Nucleus accumbens (tissue), 56 donors: ENCODE results near the gene HPSE2.
"Not testable (repeated sequence)": the region's sequence is repeated elsewhere in the genome, so short reads cannot be mapped to it uniquely, and the experiment has no call there.

ENCODE experiments used
- DNase-seq, 56 donors: peaks; one replicate each; lab custom pipeline; 2025; lab: John Stamatoyannopoulos, UW

Gene HPSE2

DNA sequence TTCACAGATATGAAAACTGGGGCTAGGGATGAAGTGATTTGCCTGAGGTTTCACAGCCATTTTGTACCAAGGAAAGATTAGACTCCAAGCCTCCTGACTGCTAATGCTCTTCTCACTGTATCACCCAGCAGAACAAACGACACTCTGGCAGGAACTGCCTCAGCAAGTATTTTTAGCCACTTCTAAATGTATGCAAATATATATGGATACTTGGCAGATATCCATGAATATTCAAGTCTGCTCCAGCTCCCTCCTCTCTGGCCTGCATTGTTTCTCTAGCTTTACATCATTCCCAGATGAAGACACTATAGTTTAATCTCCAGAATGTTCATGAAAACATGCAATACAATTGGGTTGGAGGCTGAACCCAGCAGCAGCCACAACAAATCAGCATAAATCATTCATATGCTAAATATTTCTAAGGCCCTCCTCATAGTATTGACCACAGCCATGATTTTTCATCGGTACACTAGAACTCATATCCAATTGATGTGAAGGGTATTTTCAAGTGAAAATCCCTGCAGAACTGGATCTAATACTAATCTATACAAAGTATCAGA lies 65.5 kb downstream of the HPSE2 start:
- no peak for DNase-seq

DNA sequence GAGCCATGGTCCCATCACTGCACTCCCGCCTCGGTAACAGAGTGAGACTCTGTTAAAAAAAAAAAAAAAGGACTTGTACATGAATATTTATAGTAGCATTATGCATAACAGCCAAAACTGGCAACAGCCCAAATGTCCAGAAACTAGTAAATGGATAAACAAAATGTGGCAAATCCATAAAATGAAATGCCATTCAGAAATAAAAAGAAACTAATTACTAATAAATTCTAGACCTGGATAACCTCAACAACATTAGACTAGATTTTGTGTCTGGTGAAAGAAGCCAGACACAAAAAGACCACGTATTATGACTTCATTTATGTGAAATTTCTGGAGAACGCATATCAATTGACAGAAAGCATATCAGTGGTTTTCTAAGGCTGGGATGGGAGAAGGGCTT lies 74.5 kb downstream of the HPSE2 start:
- DNase-seq: no peak

DNA sequence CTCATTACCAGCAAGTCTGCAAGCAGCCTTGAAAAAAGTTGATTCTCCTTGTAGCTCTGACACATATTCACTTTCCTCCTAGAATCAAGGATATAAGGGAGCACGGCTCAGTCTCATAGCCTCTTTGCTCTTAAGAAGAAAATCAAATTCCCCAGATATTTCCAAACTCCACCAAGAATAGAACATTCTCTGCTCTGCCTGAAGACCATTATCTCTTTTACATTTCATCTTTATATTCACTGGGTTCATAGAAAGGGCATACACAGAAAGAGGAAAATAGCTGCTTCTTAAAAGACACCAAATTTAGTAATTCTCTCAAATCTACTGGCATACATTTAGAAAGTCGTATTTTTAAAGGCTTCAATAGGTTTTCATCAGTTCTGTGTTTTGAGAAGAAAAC lies 92.0 kb downstream of the HPSE2 start:
- DNase-seq: no peak

DNA sequence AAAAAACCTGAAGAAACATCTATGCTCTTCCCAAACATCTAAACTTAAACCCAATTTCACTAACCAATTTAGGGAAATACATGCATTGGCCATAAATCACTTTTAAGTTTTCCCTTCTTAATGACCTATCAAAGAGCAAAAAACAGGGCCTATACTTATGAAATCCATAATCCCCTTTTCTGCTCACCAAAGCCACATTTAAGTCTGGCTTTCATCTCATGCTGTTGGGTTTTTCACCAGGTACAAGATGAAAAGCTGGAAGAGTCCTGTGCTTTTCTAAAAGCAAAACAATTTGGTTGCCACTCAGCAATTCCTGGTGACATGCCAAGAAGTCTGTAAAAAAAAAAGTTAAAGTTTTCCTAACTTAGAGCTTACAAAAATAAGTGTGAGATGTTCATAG lies 92.6 kb downstream of the HPSE2 start:
- DNase-seq: no peak

DNA sequence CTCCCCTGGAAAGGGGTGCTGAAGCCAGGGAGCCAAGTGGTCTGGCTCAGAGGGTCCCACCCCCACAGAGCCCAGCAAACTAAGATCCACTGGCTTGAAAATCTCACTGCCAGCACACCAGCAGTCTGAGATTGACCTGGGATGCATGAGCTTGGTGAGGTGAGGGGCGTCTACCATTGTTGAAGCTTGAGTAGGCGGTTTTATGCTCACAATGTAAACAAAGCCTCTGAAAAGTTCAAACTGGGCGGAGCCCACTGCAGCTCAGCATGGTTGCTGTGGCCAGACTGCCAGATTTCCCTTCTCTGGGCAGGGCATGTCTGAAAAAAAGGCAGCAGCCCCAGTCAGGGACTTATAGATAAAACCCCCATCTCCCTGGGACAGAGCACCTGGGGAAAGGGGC lies 102.8 kb downstream of the HPSE2 start:
- DNase-seq: not testable (repeated sequence)

DNA sequence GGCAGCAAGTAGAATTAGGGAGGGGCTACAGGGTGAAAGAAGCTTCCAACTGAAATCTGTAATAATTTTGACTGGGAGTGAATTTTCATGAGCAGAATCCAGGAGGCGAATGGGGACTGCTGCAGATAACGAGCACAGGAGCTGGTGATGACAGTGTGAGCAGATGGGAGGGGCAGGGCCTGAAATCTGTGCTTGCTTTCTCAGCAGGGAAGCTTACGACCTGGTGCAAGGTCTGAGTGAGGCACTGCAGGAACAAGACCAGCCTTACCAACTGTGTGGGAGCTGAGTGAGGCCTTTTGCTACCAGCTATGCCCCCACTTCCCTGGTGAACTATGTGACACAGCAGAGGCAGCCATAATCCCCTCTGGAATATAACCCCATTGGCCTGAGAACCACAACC lies 109.8 kb downstream of the HPSE2 start:
- DNase-seq: no peak

DNA sequence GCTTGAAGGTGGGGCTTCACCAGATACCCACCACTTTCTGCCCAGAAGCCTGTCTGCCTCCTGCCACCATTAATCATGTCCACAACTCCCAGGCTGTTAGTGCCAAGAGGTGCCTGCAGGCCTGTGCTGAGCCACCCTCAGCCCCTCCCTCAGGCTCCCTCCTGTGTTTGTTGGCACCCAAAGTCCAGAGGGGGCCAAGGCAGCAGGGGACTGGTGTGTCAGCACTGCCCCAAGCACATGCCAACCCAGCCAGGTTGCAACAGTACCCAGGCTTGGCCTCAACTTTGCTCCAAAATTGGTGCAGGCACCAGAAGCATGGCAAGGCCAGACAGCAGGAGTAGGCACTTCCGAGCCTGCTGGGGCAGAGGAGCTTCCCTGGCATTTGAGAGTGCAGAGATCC lies 111.3 kb downstream of the HPSE2 start:
- DNase-seq: no peak

DNA sequence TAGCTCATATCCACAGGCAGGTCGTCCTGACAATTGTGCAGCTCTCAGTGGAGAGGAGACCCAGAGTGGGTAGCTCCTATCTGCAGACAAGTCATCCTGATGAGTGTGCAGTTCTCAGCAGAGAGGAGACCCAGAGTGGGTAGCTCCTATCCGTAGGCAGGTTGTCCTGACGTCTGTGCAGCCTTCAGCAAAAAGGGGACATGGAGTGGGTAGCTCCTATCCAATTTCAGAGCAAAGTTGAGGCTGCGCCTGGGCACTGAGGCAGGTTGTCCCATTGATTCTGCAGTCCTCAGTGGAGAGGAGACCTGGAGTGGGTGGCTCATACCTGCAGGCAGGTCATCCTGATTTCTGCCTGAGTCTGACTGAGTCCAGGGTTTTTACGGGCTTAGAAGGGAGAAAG lies 111.8 kb downstream of the HPSE2 start:
- DNase-seq: no peak

DNA sequence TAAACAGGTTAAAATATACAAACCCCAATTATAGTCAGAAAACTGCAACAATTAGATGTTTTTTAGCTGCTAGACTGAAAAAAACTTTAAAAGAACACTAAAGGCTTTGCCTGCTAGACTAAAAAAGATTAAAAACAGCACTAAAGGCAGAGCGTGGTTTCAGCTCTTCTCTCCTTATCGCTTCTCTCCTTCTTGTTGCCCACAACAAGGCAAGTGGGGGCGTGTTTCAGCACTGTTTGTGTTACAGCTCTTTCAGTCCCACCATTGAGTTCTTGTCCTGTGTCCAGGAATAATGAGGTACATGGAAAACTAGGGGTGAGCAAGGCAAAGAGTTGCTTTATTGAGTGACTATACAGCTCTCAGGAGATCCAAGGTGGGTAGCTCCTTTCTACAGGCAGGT lies 112.3 kb downstream of the HPSE2 start:
- no peak for DNase-seq

DNA sequence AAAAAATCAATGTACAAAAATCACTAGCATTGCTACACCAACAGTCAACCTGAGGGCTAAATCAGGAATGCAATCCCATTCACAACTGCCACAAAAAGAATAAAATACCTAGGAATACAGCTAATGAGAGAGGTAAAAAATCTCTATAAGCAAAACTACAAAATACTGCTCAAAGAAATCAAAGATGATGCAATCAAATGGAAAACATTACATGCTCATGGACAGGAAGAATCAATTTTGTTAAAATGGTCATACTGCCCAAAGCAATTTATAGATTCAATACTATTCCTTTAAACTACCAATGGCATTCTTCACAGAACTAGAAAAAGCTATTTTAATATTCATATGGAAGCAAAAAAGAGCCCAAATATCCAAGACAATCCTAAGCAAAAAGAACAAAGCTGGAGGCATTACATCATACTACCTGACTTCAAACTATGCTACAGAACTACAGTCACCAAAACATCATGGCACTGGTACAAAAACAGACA lies 116.3 kb downstream of the HPSE2 start:
- no peak for DNase-seq

DNA sequence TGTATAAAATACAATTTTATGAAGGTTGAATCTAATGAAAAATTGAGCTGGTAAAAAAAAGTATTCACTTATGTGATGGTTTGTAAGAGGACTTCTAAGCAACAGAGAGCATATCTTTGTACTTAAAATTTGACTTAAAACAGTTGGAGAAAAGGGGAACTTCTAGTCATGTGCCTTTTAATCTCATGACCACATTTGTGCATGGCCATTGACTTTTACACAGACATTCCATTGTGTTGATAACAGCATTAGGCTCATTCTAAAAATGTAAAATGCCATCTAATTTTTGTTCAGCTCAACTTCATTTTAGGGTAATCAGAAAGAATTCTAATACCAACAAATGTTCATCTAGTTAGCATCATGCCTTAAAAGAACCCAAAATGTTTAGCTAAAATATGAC lies 119.9 kb downstream of the HPSE2 start:
- DNase-seq: no peak

DNA sequence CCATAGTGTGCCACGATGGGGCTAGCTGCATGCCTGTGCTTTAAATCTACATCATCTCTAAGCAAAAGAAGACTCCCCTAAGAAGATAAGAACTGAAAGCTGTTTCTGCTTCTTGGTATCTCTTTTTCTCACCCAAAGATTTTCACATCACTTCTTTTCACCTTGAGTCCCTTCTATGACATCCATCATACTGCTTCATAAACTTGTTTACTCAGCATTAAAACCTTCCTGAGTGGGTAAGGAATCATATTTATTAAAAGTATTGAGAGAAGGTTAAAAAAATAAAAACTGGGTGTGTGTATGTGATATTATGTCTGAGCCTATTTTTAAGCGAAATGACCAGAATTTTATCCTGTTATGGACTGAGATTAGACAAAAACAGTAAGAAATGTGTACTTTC lies 150.3 kb downstream of the HPSE2 start:
- no peak for DNase-seq

DNA sequence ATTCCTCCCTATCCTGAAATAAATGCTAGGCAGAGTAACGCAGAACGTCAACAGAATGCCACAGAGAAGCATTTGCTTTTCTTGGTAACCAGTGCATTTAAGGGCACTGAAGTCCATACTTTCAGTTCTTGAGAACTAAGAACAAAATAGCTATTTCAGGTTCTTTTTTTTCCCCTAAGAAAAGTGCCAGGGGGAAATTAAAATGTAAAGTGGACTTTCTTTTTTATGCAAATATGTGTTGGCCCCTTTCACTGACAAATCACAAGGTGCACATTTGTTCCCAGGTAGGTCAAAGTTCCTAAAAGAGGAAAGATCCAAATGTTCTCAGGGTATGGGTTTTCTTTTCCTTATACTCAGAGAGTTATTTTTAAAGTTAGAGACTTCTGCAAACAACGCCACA lies 151.5 kb downstream of the HPSE2 start:
- peak in 3 of 56 donors; percentile 0 to 2 (median 1) for DNase-seq

DNA sequence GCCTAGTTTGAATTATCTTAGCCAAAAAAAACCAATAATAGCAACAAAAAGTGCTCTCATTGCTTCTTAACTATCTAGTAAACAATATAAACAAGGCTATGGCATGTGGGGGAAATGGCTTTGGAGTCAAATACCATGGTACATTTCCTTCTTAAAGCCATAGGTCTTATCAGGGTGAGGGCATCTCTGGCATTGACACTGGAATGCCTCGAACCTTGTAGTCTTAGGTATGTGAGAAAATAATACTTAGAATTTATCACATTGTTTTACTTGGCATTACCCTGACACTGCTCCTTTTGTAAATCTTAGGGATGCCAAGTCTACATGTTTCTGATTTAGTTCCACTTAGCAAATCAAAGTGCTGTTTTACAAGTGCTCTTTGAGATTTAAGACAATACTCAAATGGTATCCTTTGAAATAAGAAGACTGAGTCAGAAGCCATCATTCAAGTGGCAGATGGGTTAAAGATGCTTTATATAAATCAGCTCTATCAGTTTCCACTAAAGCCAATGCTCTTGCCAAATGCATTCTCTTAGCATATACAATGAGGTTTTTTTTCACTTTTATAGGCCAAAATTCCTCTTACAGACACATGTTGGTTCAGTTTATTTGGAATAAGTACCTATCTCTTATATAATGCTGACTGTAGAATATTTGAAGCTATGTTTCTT lies 155.2 kb downstream of the HPSE2 start:
- no peak for DNase-seq

DNA sequence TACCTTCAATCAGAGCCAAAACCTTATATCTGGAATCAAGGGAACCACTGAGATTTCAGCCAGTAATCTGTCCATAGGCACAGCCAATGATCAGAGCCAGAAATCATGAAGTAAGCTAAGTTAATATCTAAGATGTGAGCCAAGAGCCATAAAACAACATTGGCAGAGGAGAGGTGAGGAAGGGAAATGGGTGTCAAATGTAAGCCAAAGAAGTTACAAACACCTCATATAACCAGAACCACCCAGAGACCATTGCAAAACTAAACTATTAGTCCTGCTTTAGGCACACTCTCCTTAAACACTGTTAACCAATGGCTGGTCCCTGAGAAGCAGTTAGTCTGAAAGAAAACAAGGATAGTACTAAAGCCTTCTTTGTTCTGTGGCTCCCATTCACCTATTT lies 173.1 kb downstream of the HPSE2 start:
- DNase-seq: no peak

DNA sequence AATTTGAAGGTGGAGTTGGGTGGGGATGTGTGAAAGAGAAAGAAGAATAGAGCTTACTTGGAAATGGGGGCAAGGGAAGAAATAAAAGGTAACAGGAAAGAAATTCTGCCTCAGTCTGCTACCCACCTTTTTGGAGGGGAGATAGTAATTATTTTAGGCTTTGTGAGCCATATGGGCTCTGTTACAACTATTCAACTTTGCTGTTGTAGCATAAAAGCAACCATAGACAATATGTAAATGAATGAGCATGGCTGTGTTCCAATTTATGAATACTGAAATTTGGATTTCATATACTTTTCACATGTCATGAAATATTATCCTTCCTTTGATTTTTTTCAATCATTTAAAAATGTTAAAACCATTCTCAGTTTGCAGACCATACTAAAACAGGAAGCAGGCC lies 176.9 kb downstream of the HPSE2 start:
- no peak for DNase-seq

DNA sequence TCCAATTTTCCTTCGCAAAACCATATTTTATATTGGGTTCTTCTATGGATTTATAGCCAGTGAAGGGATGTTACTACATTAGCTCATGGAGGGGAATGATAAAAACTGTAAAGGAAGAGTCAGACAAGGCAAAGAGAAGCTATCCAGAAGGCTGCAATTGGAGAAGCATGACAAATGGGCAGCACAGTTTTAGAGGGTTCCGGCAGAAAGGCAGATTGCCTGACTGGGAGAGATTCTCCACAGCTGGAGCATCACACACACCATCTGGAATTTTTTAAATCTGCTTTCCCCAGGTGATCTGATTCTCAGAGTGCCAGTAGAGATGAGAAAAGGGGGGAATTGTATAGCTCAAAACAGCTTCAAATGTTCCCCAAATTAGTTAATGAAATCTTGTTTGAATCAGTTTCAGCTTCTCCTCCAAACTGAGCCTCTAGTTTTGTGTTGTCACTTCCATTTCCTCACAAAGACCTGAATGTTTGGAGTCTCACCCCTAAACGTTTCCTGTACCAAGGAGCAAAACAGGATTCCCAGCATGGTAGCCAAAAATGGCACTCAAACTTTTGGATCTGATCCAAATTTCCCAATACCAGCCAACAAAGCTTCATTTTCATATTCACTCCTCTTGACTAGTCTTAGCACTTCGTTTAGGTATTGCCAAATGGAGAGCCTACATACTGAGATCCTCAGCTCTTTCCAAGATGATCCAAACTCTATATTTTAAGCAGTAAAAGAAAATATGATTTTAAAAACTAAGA lies 177.5 kb downstream of the HPSE2 start:
- DNase-seq: no peak

DNA sequence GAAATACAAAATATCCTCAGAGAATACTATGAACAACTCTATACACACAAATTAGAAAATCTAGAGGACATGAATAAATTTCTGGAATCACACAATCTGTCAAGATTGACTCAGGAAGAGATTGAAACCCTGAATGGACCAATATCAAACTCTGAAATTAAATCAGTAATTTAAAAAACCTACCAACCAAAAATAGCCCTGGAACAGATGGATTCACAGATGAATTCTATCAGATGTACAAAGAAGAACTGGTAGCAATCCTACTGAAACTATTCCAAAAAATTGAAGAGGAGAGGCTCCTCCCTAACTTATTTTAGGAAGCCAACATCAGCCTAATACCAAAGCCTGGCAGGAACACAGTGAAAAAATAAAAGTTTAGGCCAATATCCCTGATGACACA lies 190.0 kb downstream of the HPSE2 start:
- no peak for DNase-seq

DNA sequence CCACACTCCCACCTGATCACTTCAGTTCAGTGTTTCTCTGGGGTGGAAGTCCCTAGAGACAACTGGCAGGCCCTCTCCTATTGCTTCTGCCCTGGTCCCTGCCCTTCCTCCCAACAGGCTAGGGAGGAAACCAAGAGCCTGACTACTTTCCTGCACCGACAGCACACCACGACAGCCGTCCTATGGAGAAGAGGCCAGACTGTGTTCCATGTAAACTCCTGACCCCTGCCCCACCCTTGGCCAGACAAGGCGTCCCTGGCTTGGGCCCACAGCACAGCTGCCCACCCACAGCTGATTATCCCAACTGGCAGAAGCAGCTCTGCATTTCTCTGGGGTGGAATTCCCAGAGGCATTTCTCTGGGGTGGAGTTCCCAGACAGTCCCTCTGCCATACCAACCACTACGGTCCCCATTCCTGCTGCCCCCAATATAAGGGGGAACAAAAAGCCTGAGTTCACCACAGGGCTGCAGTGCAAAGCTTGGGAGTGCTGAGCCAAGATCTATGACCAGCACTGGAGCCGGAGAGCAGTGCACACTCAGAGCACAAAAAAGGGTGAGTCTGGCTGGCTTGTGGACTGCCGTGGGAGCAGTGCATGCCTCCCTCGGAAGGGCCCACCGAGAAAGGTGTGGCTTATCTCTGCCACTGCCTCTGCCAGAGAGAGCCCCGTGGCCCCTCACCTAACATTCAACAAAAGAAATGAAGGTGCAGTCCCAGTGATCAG lies 193.4 kb downstream of the HPSE2 start:
- no peak for DNase-seq

DNA sequence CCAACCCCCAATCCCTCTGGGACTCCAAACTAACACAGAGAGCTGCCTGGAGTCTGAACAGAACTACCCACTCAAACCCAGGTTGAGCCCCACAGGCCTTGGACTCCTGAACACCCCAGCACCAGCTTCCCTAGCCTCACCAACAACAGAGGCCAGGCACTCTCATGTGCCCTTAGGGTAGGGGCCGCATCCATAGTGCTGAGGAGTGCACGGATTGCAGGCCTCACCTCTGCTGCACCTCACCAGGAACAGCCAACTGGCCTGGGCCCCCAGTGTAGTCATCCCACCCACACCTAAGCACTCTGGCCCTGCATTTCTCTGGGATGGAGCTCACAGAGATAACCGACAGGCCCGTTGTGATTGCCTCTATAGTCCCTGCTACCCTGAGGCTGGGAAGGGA lies 194.2 kb downstream of the HPSE2 start:
- DNase-seq: no peak

DNA sequence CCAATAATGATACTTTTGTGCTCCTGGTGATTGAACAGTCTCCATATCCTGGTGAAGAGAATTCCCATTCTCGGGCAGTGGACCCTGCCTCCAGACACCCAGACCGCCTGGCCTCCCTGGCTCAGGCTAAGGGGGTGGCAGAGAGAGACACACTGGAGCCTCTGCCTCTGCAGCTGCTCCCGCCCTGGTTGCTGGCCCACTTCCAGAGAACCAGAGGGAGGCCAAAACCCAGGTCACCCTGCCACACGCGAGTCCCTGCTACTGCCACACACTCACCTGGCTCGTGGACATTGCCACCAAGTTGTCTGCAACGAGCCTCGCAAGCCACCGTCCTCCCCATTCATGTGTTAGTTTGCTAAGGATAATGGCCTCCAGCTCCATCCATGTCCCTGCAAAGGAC lies 221.8 kb downstream of the HPSE2 start:
- DNase-seq: no peak
